Measurements from ENCODE around the gene ACSM2A.
"Not testable (repeated sequence)": the region's sequence is repeated elsewhere in the genome, so short reads cannot be mapped to it uniquely, and the experiment has no call there.

The ACSM2A gene

GRCh38 chr16:20451364-20451763 lies at the start of gene ACSM2A:
TSS of gene ACSM2A (plus strand) at chr16:20451521. CDS start at chr16:20460115, 8,594 bp downstream.
- H3K27me3 Mint-ChIP-seq; H3K4me1 Mint-ChIP-seq; ATAC-seq; H3K9me3 Mint-ChIP-seq; DNase-seq; H3K27ac Mint-ChIP-seq; H3K4me3 Mint-ChIP-seq; H3K36me3 Mint-ChIP-seq (ENCODE audit: low read depth): not testable (repeated sequence)

GRCh38 chr16:20402651-20403050 lies 48.7 kb upstream of the ACSM2A start:
- H3K4me3 Mint-ChIP-seq = no peak overlapping the region
- no peak for ATAC-seq
- no peaks in the 10 kb centered on the region for H3K4me1 Mint-ChIP-seq
- no peak for DNase-seq
- H3K27ac Mint-ChIP-seq = no peak overlapping the region
- no peaks in the 10 kb centered on the region for H3K9me3 Mint-ChIP-seq
- no peaks in the 10 kb centered on the region for H3K36me3 Mint-ChIP-seq (ENCODE audit: low read depth)
- H3K27me3 Mint-ChIP-seq = no peaks in the 10 kb centered on the region

- no peaks in the 10 kb centered on the region for H3K9me3 Mint-ChIP-seq
- H3K27ac Mint-ChIP-seq = no peak within 1 kb of the TSS
- no peaks in the 10 kb centered on the region for H3K4me1 Mint-ChIP-seq
- no peaks in the 10 kb centered on the region for H3K27me3 Mint-ChIP-seq
- H3K4me3 Mint-ChIP-seq = no peak within 1 kb of the TSS
- no peak for ATAC-seq
- H3K36me3 Mint-ChIP-seq (ENCODE audit: low read depth) = no peaks in the 10 kb centered on the region
- DNase-seq = no peak
Observed at GRCh38 chr16:20404637-20405036, 46.7 kb upstream of the ACSM2A start, which contains the start of gene PDILT. TSS of gene PDILT (minus strand) at chr16:20404737. CDS start at chr16:20399300, 5,437 bp downstream.

- Mint-ChIP-seq H3K27me3 (peaks cover 2% of the 10 kb centered on the region), H3K27ac (no peak within 1 kb of the TSS), H3K4me1 (no peaks in the 10 kb centered on the region), H3K4me3 (no peak within 1 kb of the TSS), H3K9me3 (no peaks in the 10 kb centered on the region), H3K36me3 (ENCODE audit: low read depth) (no peaks in the 10 kb centered on the region)
- no peak for ATAC-seq
- no peak for DNase-seq
Observed at GRCh38 chr16:20409398-20410120, 41.8 kb upstream of the ACSM2A start, which contains the start of gene ACSM5. TSS of gene ACSM5 (plus strand) at chr16:20409534. CDS start at chr16:20411485, 1,951 bp downstream.

- Mint-ChIP-seq H3K27ac (no peak overlapping the region), H3K4me3 (no peak overlapping the region), H3K27me3 (peaks cover 3% of the 10 kb centered on the region), H3K36me3 (ENCODE audit: low read depth) (no peaks in the 10 kb centered on the region), H3K9me3 (no peaks in the 10 kb centered on the region), H3K4me1 (no peaks in the 10 kb centered on the region)
- DNase-seq (no peak), ATAC-seq (no peak)
Observed at GRCh38 chr16:20410121-20410723, 41.1 kb upstream of the ACSM2A start.

GRCh38 chr16:20411055-20411454 lies 40.3 kb upstream of the ACSM2A start:
- no peak for DNase-seq
- peaks cover 3% of the 10 kb centered on the region for H3K27me3 Mint-ChIP-seq
- no peak overlapping the region for H3K27ac Mint-ChIP-seq
- H3K4me3 Mint-ChIP-seq = no peak overlapping the region
- H3K9me3 Mint-ChIP-seq = no peaks in the 10 kb centered on the region
- no peak for ATAC-seq
- no peaks in the 10 kb centered on the region for H3K4me1 Mint-ChIP-seq
- no peaks in the 10 kb centered on the region for H3K36me3 Mint-ChIP-seq (ENCODE audit: low read depth)

GRCh38 chr16:20415541-20415940 lies 35.8 kb upstream of the ACSM2A start:
- H3K27ac Mint-ChIP-seq = no peak overlapping the region
- no peak overlapping the region for H3K4me3 Mint-ChIP-seq
- H3K9me3 Mint-ChIP-seq = no peaks in the 10 kb centered on the region
- ATAC-seq = no peak
- no peaks in the 10 kb centered on the region for H3K36me3 Mint-ChIP-seq (ENCODE audit: low read depth)
- DNase-seq = no peak
- H3K4me1 Mint-ChIP-seq = no peaks in the 10 kb centered on the region
- peaks cover 6% of the 10 kb centered on the region for H3K27me3 Mint-ChIP-seq

- H3K4me3 Mint-ChIP-seq; H3K36me3 Mint-ChIP-seq (ENCODE audit: low read depth); DNase-seq; ATAC-seq; H3K9me3 Mint-ChIP-seq; H3K27me3 Mint-ChIP-seq; H3K27ac Mint-ChIP-seq; H3K4me1 Mint-ChIP-seq: not testable (repeated sequence)
Observed at GRCh38 chr16:20419093-20419492, 32.2 kb upstream of the ACSM2A start.

GRCh38 chr16:20421748-20422147 lies 29.6 kb upstream of the ACSM2A start:
- H3K27ac Mint-ChIP-seq; ATAC-seq; H3K4me1 Mint-ChIP-seq; H3K9me3 Mint-ChIP-seq; H3K4me3 Mint-ChIP-seq; H3K27me3 Mint-ChIP-seq; H3K36me3 Mint-ChIP-seq (ENCODE audit: low read depth); DNase-seq: not testable (repeated sequence)

- not testable (repeated sequence) for H3K9me3 Mint-ChIP-seq; H3K27ac Mint-ChIP-seq; H3K36me3 Mint-ChIP-seq (ENCODE audit: low read depth); DNase-seq; H3K4me3 Mint-ChIP-seq; H3K4me1 Mint-ChIP-seq; ATAC-seq; H3K27me3 Mint-ChIP-seq
Observed at GRCh38 chr16:20423772-20424128, 27.6 kb upstream of the ACSM2A start.

GRCh38 chr16:20424129-20424866 lies 27.0 kb upstream of the ACSM2A start:
- Mint-ChIP-seq H3K27ac (no peak overlapping the region), H3K4me3 (no peak overlapping the region), H3K27me3 (peaks cover 2% of the 10 kb centered on the region), H3K4me1 (no peaks in the 10 kb centered on the region), H3K9me3 (no peaks in the 10 kb centered on the region), H3K36me3 (ENCODE audit: low read depth) (no peaks in the 10 kb centered on the region)
- ATAC-seq = no peak
- no peak for DNase-seq

- H3K4me3 Mint-ChIP-seq; DNase-seq; H3K27ac Mint-ChIP-seq; H3K27me3 Mint-ChIP-seq; ATAC-seq; H3K4me1 Mint-ChIP-seq; H3K9me3 Mint-ChIP-seq; H3K36me3 Mint-ChIP-seq (ENCODE audit: low read depth): not testable (repeated sequence)
Observed at GRCh38 chr16:20427401-20427797, 23.9 kb upstream of the ACSM2A start.

GRCh38 chr16:20429499-20429898 lies 21.8 kb upstream of the ACSM2A start:
- ATAC-seq; DNase-seq; H3K27me3 Mint-ChIP-seq; H3K9me3 Mint-ChIP-seq; H3K27ac Mint-ChIP-seq; H3K4me1 Mint-ChIP-seq; H3K4me3 Mint-ChIP-seq; H3K36me3 Mint-ChIP-seq (ENCODE audit: low read depth): not testable (repeated sequence)

GRCh38 chr16:20430480-20430879 lies 20.8 kb upstream of the ACSM2A start:
- not testable (repeated sequence) for H3K9me3 Mint-ChIP-seq; H3K4me3 Mint-ChIP-seq; H3K4me1 Mint-ChIP-seq; DNase-seq; H3K36me3 Mint-ChIP-seq (ENCODE audit: low read depth); ATAC-seq; H3K27me3 Mint-ChIP-seq; H3K27ac Mint-ChIP-seq

GRCh38 chr16:20430948-20431347 lies 20.4 kb upstream of the ACSM2A start:
- H3K4me3 Mint-ChIP-seq = no peak overlapping the region
- H3K9me3 Mint-ChIP-seq = no peaks in the 10 kb centered on the region
- DNase-seq = no peak
- ATAC-seq = no peak
- peaks cover 5% of the 10 kb centered on the region for H3K27me3 Mint-ChIP-seq
- H3K27ac Mint-ChIP-seq = no peak overlapping the region
- H3K4me1 Mint-ChIP-seq = no peaks in the 10 kb centered on the region
- no peaks in the 10 kb centered on the region for H3K36me3 Mint-ChIP-seq (ENCODE audit: low read depth)
